HFF-Myc (cell line): ENCODE results near the gene VEPH1.

Experiments used
- DNase-seq: peaks from one replicate; pipeline ENCODE4 v3.0.0-alpha.2; 2011; ENCODE audit warnings: low read depth; ENCODE audit errors: extremely low read depth
- H3K4me3 ChIP-seq: replicated peaks from 2 replicates; pipeline ENCODE4 v1.5.1; 2011; ENCODE audit warnings: low read depth, mild to moderate bottlenecking, control low read depth, low read length
- CTCF ChIP-seq: IDR thresholded peaks from 2 replicates; pipeline ENCODE4 v1.5.1; 2012; ENCODE audit warnings: mild to moderate bottlenecking, low read depth, low read length, control low read depth; ENCODE audit errors: missing control alignments

Gene VEPH1

GRCh38 chr3:157523814-157524213 is 20.6 kb upstream of the VEPH1 start:
- TF ChIP-seq CTCF: no peak
- no peak overlapping the region for H3K4me3 ChIP-seq
- no peak for DNase-seq

- H3K4me3 ChIP-seq: no peak overlapping the region
- no peak for DNase-seq
- TF ChIP-seq CTCF: no peak
These were observed 19.4 kb upstream of the VEPH1 start for GRCh38 chr3:157522648-157523047.

GRCh38 chr3:157520485-157521150 is 17.4 kb upstream of the VEPH1 start:
- DNase-seq: no peak
- H3K4me3 ChIP-seq: no peak overlapping the region
- TF ChIP-seq CTCF: no peak

GRCh38 chr3:157518881-157519280 is 15.7 kb upstream of the VEPH1 start:
- DNase-seq: no peak
- H3K4me3 ChIP-seq: no peak overlapping the region
- TF ChIP-seq CTCF: no peak

- no peak overlapping the region for H3K4me3 ChIP-seq
- DNase-seq: no peak
- TF ChIP-seq CTCF: no peak
These were observed 13.7 kb upstream of the VEPH1 start for GRCh38 chr3:157516928-157517327.

GRCh38 chr3:157515398-157515797 is 12.2 kb upstream of the VEPH1 start:
- DNase-seq: no peak
- H3K4me3 ChIP-seq: no peak overlapping the region
- no peak for TF ChIP-seq CTCF

GRCh38 chr3:157514371-157514895 is 11.2 kb upstream of the VEPH1 start:
- no peak overlapping the region for H3K4me3 ChIP-seq
- DNase-seq: no peak
- TF ChIP-seq CTCF: no peak
